GM23248 (cell line): ENCODE data around the gene SIK3.

Experiments used
- EZH2 ChIP-seq: fragments of 200-600 bp; sonication (generic); IDR thresholded peaks from 2 replicates; pipeline ENCODE4 v1.6.1; 2018; ENCODE audit warnings: antibody characterized with exemption, mild to moderate bottlenecking; ENCODE audit not compliant: insufficient read depth, poor library complexity, severe bottlenecking
- EZH2phosphoT487 ChIP-seq: fragments of 200-600 bp; sonication (generic); IDR thresholded peaks from 2 replicates; pipeline ENCODE4 v1.6.1; 2018; ENCODE audit warnings: antibody characterized with exemption, moderate library complexity, mild to moderate bottlenecking, low read depth; ENCODE audit not compliant: insufficient read depth

DNA sequence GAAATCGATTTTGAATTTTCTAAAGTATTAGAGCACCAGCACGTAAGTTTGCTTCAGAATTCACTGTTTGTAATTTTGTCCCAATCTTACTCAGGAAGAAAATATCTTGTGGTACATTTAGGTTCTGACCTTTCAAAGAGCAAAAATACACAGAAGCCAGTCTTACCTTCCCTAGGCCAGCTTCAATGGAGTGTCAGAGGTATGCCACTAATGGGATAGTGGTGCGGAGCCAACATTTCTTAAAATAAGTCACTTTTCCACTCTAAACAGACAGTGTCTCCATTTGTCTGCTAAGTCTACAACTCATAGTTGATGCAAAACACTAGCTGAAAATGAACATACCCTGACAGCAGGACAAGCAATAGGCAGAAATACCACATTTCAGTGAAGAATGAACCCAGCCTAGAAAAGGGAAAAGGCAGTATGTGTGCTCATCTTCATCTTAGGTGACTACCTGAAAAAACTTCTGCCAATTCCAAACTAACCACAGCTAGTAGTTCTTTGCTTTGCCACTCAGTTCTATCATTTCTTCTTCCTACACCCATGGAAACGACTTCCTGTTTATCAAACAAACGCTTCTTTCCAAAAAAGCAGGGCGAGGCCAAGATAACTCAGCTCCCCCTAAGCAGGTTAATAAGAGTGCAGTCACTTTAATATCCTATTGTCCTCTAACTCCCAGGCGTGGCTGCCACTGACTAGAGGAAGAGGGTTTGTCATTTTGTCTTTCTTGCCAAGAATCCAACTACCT lies 166.8 kb downstream of the SIK3 start:
- no peak for TF ChIP-seq EZH2phosphoT487
- TF ChIP-seq EZH2, result no peak
